HK-2 (cell line): ENCODE results near the gene ZNF311.

Experiments used
- DNase-seq: peaks from one replicate; pipeline ENCODE4 v3.0.0-alpha.2; 2018; ENCODE audit not compliant: unreplicated experiment

The ZNF311 gene

GRCh38 chr6:29005183-29005885 lies at the start of gene ZNF311:
ZNF311 (minus strand) TSS chr6:29005315; CDS start chr6:29003954, 1,361 bp downstream.
- DNase-seq: peak; percentile 58

- no peak for DNase-seq
Observed at GRCh38 chr6:29051680-29052079, 46.6 kb upstream of the ZNF311 start.

GRCh38 chr6:29045075-29045474 lies 40.0 kb upstream of the ZNF311 start, which contains the start of gene OR2W1:
OR2W1 (minus strand) TSS chr6:29045175; CDS start chr6:29045175, 0 bp downstream.
- no peak for DNase-seq

- DNase-seq: no peak
Observed at GRCh38 chr6:29035951-29036350, 30.8 kb upstream of the ZNF311 start.

GRCh38 chr6:29028821-29029220 lies 23.7 kb upstream of the ZNF311 start:
- no peak for DNase-seq

- DNase-seq: no peak
Observed at GRCh38 chr6:29025927-29026585, 20.9 kb upstream of the ZNF311 start.

- no peak for DNase-seq
Observed at GRCh38 chr6:29021434-29021833, 16.3 kb upstream of the ZNF311 start.

GRCh38 chr6:29019629-29020028 lies 14.5 kb upstream of the ZNF311 start:
- DNase-seq: no peak

- no peak for DNase-seq
Observed at GRCh38 chr6:29017428-29017802, 12.3 kb upstream of the ZNF311 start.

- peak; percentile 76 for DNase-seq
Observed at GRCh38 chr6:29016559-29017427, 11.7 kb upstream of the ZNF311 start.

- no peak for DNase-seq
Observed at GRCh38 chr6:29014729-29015608, 9.9 kb upstream of the ZNF311 start.

GRCh38 chr6:29011276-29011734 lies 6.2 kb upstream of the ZNF311 start:
- DNase-seq: peak; percentile 30

GRCh38 chr6:29009358-29009757 lies 4.2 kb upstream of the ZNF311 start:
- DNase-seq: no peak

- no peak for DNase-seq
Observed at GRCh38 chr6:29008089-29008488, 3.0 kb upstream of the ZNF311 start.

- DNase-seq: no peak
Observed at GRCh38 chr6:28996844-28997510, 8.1 kb downstream of the ZNF311 start.

GRCh38 chr6:28995093-28995650 lies 9.9 kb downstream of the ZNF311 start:
- no peak for DNase-seq

GRCh38 chr6:28988536-28989311 lies 16.4 kb downstream of the ZNF311 start:
- DNase-seq: no peak

GRCh38 chr6:28985462-28986164 lies 19.5 kb downstream of the ZNF311 start:
- peak; percentile 78 for DNase-seq

- DNase-seq: no peak
Observed at GRCh38 chr6:28983838-28984237, 21.3 kb downstream of the ZNF311 start.
